ENCODE data around the gene GALNT16.

GALNT16 gene

DNA sequence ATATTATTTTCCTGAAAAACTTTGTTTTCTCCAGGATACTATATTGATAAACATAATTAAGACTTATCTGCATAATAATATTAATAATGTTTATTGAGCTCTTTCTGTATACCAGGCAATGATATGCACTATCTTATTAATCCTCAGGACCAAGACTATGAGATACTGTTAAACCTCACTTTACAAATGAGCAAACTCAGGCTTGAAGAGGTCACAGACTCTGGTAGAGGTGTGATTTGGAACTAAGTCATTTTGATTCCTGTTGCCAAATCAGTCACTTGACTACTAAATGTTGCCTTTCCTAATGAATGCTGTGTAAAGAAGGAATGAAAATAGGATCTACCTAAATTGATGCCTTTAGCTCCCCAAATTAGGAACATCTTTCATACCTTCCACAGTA lies 145.8 kb downstream of the GALNT16 start:
- TF ChIP-seq CTCF (IDR thresholded peaks at IDR 0.05; ENCODE audit: low read depth, low read length) = no peak
- no peak overlapping the region for H3K4me3 ChIP-seq (ENCODE audit: low read depth, low read length)

Measured in WI38 (cell line).